ENCODE measurements around the gene PTCRA. TPM values are rescaled to one million over a fixed set of nuclear protein-coding genes. Genes with fewer than 3 reads are reported as not detected.
"Not testable (repeated sequence)": the region's sequence is repeated elsewhere in the genome, so short reads cannot be mapped to it uniquely, and the experiment has no call there.

Gene PTCRA
- total RNA-seq, 1 donor from 2014 or later = not detected

DNA sequence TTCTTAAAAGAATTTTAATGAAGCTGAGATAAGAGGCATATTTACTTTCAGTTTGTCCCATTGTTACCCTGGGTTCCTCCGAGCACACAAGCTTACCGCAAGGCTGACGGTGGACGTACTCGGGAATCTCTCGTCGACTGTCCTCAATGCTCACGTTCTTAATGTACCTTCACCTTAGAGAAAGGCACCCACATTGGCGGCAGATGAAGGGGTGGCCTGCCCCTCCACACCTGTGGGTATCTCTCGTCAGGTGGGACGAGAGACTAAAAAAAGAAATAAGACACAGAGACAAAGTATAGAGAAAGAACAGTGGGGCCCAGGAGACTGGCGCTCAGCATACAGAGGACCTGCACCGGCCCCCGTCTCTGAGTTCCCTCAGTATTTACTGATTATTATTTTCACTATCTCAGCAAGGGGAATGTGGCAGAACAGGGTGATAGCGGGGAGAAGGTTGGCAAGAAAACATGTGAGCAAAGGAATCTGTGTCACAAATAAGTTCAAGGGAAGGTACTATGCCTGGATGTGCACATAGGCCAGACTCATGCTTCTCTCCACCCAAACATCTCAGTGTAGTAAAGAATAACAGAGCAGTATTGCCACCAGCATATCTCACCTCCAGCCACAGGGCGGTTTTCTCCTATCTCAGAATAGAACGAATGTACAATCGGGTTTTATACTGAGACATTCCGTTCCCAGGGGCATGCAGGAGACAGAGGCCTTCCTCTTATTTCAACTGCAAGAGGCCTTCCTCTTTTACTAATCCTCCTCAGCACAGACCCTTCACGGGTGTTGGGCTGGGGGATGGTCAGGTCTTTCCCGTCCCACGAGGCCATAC, 13.2 kb upstream of the PTCRA start:
- not testable (repeated sequence) for DNase-seq (ENCODE audit: low read depth, low spot score)

DNA sequence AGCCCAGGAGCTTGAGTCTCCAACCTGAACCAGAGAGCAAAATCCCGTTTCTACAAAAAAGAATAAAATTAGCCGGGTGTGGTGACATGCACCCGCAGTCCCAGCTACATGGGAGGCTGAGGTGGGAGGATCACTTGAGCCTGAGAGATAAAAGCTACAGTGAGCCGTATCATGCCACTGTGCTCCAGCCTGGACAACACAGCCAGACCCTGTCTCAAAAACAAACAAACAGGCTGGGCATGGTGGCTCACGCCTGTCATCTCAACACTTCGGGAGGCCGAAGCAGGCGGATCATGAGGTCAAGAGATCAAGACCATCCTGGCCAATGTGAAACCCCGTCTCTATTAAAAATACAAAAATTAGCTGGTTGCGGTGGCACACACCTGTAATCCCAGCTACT, 11.4 kb upstream of the PTCRA start:
- DNase-seq (ENCODE audit: low read depth, low spot score) = no peak

DNA sequence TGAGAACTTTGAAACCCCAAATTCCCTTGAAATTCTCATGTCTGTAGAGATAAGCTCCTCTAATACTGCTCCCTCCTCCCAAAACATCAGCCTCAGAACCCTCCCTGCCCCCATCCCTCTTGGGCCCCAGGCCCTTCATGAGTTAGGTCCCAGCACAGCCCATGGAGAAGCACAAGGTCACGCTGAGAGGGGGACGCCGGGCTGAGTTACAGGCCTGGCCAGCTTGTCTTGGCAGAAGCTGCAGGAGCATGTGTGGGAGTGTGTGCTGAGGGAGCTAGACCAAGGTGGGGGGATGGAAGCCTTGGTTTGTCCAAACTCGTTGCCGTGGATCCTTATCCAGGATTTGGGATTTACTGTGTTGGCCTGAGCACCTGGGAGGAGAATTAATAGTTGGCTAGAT, 8.5 kb upstream of the PTCRA start:
- no peak for DNase-seq (ENCODE audit: low read depth, low spot score)

DNA sequence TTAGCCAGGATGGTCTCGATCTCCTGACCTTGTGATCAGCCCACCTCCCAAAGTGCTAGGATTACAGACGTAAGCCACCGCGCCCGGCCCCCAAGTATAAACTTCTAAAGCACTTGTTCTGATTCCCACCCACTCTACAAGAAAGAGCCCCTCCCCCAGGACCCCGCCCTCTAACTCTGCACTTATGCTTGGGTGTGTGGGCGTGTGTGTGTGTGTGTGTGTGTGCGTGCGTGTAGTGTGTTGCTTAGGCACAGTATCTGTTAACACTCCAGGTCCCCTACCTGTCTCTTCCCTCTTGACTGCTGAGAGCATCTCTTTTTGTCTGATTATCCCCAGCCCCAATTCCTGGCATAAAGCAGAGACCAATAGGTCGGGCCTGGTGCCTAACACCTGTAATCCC, 6.0 kb upstream of the PTCRA start:
- DNase-seq (ENCODE audit: low read depth, low spot score) = no peak

DNA sequence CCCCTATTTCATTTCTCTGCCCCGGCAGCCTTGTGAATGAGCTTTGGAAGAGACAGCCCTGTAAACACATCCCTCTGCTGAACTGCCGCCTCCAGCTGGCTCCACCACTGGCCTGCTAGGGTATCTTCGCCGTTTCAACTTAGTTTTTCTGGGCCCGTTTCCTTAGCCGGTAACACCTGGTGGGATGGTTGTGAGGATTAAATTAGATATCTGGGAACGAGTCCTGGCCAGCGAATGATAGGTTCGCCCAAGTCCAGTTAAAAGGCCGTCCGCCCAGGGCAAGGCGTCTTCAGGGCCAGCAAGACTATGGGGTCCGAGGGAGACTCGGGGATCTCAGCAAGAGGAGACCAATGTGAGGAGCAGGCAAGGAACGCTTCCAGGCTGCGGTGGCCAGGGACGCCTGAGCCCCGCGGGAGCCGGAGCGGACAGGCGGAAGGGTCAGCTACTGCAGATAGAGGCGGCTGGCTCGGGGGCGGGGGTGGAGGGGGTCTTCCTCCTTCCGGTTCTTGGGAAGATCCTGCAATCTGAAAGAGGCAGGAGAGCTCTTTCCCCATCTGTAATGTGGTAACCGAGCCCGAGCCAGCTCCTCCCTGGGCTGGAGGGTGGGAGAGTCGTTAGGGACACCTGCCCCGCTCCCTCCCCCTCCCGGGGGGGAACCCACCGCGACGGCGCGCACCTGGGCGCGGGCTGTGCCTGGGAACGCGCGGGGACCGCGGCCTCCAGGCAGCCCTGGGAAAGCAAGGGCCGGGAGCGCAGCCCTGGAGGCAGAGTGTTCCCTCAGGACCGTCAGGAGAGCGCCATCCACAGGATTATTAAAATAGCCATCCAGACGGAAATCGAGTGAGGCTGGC, 4.5 kb upstream of the PTCRA start:
- no peak for DNase-seq (ENCODE audit: low read depth, low spot score)

DNA sequence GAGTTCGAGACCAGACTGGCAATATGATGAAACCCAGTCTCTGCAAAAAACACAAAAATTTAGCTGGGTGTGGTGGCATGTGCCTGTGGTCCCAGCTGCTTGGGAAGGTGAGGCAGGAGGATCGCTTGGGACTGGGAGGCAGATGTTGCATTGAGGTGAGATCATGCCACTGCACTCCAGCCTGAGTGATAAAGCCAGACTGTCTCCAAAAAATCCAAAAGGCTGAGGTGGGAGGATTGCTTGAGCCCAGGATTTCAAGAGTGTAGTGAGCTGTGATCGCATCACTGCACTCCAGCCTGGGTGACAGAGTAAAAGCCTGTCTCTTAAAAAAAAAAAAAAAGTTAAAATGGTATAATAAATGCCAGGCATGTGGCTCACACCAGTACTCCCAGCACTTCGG, 1.3 kb upstream of the PTCRA start:
- no peak for DNase-seq (ENCODE audit: low read depth, low spot score)

DNA sequence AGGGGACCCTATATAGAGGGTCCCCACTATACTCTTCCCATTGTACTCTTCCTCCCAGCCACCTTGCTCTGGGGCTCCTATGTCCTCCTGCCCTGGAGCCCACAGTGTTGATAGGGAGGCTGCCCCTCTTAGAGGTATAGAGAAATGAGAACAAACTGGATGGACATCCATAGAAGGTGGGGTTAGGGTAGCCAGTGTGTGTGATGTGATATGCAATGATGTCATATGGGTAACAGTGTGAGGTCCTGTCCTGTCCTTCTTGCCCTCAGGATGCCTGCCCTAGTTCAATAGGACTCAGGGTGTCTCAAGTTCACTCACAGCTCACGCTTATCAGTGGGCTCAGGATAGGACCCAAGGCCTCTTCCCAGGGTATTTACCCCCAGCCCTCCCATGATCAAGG, 435 bp downstream of the PTCRA start:
- no peak for DNase-seq (ENCODE audit: low read depth, low spot score)

DNA sequence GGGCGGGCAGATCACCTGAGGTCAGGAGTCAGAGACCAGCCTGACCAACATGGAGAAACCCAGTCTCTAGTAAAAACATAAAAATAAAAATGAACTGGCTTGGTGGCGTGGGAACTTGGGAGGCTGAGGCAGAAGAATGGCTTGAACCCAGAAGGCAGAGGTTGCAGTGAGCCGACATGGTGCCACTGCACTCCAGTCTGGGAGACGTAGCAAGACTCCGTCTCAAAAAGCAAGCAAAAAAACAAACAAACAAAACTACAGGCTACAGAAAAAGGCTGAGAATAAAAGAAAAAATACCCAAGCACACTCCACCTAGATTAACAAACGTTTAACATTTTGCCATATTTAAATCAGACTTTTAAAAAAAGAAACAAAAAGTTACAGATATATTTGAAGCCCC, 5.9 kb downstream of the PTCRA start:
- DNase-seq (ENCODE audit: low read depth, low spot score) = no peak

DNA sequence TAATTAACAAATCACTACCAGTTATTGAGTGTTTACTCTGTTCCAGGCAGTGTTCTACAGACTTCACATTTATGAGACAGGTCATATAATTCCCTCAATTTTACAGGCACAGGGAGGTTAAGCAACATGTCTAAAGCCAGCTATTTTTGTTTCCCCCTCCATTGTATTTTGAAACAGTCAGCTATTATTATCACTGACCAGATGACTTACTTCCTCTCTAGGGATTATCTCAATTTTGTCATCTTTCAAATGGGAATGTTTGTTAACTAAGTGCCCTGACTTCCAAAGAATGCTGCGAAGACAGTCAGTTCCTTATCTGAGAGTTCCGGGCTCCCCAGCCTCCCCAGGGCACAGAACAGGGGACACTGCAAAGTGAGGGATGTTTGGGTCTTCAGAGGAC, 7.8 kb downstream of the PTCRA start:
- DNase-seq (ENCODE audit: low read depth, low spot score) = no peak

DNA sequence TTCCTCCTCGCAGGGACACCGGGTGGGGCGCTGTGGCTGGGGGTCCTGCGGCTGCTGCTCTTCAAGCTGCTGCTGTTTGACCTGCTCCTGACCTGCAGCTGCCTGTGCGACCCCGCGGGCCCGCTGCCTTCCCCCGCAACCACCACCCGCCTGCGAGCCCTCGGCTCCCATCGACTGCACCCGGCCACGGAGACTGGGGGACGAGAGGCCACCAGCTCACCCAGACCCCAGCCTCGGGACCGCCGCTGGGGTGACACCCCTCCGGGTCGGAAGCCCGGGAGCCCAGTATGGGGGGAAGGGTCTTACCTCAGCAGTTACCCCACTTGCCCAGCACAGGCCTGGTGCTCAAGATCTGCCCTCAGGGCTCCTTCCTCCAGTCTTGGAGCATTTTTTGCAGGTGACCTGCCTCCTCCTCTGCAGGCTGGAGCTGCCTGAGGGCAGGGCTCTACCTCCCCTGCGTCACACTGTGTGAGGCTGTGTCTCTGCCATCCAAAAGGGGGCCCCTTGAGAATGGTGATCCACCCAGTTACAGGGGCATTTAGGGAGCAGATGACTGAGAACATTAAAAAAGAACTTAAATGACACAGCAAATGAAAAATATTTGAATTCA, 9.5 kb downstream of the PTCRA start:
- DNase-seq (ENCODE audit: low read depth, low spot score) = no peak

DNA sequence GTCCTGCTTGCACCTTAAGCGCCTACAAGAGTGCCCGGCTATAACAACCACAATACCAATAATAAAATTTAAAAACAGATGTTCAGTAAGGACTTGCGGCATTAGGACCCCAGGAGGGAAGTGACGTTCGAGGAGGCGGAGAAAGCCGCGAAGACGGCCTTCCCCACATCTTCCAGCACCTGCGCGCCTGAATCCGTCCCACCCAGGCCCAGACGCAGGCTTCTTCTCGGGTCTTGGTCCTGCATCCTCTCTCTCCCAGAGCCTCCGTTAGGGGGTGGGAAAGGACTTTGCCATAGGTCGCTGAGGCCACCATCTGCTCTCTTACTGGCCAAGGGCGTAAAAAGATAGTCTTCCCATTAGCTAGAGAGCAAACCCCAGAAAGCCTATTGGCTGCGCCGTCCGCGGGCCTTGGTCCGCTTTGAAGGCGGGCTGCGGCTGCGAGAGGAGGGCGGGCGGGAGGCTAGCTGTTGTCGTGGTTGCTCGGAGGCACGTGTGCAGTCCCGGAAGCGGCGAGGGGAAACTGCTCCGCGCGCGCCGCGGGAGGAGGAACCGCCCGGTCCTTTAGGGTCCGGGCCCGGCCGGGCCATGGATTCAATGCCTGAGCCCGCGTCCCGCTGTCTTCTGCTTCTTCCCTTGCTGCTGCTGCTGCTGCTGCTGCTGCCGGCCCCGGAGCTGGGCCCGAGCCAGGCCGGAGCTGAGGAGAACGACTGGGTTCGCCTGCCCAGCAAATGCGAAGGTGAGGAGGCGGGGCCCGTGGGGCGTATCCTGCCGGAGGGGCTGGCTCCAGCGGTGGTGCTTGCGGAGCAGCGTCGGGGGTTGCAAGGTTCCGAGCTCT, 13.3 kb downstream of the PTCRA start, which contains the start of gene CNPY3:
Gene CNPY3, plus strand, starts transcription at position 495 of the 835 bp plus-strand sequence. Its CDS starts 91 bp downstream, at position 586.
- DNase-seq (ENCODE audit: low read depth, low spot score) = peak; percentile 92

DNA sequence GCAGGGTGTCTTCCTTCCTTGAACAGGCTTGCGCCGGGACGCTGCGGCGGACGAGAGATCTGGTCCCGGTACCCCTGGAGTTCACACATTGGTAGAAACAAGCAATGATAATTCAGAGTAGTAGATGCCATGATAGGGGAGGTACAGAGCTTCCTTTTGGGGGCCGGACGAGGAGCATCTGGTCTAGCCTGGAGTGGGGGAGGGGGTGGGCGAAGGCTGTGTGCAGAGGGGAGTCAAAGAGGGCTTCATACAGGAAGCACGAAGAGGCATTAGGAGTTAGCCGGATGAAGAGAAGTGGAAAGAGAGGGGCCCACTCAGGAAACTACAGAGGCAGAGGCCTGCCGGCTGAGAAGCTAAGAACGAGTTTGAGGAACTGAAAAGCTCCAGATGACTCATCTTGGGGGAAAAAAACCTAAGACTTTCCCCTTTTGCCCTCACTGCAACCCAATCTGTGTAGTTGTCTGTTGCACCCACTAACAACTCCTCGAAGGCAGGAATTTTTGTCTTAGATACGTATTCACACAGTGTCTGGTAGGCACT, 14.0 kb downstream of the PTCRA start:
- no peak for DNase-seq (ENCODE audit: low read depth, low spot score)

DNA sequence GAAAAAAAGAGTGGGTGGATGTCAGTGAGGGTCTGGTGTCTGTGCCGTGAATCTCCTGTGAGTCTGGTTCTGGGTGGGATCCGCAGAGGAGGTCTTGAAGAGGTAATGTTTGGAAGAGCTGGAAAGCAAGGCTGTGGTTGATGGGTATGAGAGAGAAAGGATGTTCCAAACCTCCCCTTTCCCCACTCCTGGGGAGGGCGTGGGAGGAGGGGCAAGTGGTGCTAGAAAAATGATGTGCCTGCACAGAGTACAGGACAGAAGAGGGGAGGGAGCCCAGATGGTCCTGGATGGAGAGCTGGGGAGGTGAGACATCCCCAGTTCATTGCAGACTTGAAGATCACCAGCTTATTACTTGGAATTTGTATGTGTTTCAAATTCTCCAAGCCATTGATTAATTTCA, 16.6 kb downstream of the PTCRA start:
- DNase-seq (ENCODE audit: low read depth, low spot score) = no peak

DNA sequence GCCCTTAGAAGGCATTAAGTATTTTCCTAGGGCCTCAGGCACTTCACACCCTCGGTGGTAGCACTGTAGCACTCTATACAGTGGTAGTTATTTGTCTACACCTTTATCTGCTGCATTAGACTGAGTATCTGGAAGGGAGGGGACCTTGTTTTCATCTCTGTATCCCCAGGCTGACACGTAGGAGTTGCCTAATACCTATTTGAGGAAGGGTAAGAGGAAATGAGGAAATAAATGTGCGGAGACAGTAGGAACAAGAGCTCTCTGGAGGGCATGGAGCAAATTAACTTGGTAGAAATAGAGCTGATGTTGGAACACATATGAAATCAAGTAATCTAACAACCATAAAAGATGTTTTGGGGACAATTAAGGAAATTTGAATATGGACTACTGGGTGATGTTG, 17.4 kb downstream of the PTCRA start:
- DNase-seq (ENCODE audit: low read depth, low spot score) = no peak

DNA sequence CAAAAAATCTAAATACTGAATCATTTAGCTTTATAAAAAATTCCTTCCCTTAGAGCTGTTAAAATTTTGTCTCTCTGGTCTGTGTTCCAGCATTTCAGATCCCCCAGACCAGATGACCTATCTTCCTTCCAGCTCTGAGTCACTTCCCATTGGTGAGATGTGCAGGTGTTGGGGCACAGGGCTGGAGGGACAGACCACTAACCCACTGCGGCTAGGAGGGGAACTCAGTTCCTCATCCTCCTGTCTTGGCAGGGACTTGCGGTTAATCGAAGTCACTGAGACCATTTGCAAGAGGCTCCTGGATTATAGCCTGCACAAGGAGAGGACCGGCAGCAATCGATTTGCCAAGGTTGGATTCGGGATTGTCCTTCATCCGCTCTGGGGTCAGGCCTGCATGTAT, 19.5 kb downstream of the PTCRA start:
- no peak for DNase-seq (ENCODE audit: low read depth, low spot score)

DNA sequence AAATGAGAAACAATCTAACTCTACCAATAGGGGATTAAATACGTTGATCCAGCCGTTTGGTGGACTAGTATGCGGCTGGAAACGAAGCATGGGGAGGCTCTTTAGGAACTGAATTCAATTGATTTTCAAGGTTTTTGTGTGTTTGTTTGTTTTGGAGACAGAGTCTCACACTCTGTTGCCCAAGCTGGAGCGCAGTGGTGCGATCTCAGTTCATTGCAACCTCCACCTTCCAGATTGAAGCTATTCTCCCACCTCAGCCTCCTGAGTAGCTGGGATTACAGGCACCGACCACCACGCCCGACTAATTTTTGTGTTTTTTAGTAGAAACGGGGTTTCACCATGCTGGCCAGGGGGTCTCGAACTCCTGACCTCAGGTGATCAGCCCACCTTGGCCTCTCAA, 20.5 kb downstream of the PTCRA start:
- DNase-seq (ENCODE audit: low read depth, low spot score) = no peak

DNA sequence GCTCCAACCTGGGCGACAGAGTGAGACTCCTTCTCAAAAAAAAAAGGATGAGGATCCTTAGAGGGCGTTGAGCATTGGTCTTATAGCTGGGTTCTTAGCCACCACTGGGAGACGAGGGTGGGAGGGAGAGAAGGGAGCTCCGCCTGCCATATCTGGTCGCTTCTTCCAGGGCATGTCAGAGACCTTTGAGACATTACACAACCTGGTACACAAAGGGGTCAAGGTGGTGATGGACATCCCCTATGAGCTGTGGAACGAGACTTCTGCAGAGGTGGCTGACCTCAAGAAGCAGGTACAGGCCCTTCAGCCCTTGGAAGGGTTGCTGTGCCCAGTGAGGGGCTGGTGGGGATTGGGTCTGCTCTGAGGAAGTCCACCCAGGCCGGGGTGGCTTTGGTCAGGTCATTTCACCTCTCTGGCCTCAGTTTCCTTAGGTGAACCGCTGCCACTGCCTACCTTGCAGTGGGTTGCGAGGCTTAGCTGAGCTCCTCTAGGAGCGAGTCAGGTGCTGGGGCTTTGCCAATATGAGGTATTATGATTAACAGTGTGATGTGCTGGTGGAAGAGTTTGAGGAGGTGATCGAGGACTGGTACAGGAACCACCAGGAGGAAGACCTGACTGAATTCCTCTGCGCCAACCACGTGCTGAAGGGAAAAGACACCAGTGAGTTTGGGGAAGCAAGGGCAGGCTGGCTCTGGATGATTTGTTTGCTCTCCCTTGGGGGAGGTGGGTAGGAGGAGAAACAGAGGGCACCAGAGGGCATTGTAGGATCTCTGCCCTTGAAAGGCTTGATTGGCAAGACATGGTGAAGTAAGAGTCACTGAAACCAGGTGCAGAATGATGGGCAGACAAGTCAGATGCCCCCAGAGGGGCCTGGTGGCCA, 21.9 kb downstream of the PTCRA start:
- DNase-seq (ENCODE audit: low read depth, low spot score) = no peak

DNA sequence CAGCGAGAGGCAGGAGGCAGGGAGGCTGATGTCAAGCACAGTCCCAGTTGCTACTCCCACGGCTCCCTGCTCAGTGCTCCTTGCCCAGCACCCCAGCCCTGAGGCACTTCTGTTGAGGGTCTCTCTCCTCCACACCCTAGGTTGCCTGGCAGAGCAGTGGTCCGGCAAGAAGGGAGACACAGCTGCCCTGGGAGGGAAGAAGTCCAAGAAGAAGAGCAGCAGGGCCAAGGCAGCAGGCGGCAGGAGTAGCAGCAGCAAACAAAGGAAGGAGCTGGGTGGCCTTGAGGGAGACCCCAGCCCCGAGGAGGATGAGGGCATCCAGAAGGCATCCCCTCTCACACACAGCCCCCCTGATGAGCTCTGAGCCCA, 22.6 kb downstream of the PTCRA start:
- no peak for DNase-seq (ENCODE audit: low read depth, low spot score)

DNA sequence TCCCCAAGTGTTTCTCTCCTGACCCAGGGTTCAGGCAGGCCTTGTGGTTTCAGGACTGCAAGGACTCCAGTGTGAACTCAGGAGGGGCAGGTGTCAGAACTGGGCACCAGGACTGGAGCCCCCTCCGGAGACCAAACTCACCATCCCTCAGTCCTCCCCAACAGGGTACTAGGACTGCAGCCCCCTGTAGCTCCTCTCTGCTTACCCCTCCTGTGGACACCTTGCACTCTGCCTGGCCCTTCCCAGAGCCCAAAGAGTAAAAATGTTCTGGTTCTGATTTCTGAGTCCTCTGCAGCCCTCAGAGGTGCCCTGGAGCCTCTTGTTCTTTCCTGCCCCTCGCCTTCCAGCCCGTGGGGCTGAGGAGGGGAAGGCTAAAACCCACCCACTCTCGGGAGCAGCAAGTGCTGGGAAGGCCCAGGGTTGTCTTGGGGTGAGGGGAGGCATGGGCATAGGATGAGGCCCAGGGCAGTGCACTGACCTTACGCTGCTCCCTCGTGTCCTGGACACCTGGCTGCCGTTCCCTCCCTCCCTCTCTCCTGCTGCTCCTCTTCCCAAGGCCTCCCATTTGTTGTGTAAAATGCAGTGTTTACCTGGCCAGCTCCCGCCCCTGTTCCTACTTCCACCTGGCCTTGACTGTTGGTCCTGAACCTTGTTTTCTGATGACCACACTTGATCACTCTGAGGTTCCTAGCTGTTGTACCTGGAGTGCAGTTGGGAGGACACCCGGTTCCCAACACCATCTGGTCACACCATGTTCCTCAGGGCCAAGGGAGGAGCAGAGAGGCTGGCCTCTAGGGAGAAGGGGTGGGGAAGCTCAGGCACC, 23.3 kb downstream of the PTCRA start:
- no peak for DNase-seq (ENCODE audit: low read depth, low spot score)

All from pulmonary artery endothelial cell (primary cell).